Ureter (tissue), 1 donor: ENCODE measurements around the gene CLDN8. TPM values are rescaled to one million over a fixed set of nuclear protein-coding genes. Genes with fewer than 3 reads are reported as not detected.

Source experiments
- DNase-seq: peaks from one replicate; pipeline ENCODE4 v3.0.0-alpha.2; 2020; ENCODE audit warnings: low spot score
- total RNA-seq: library from RNA; stranded (reverse); gene quantifications from one replicate; pipeline ENCODE4 v1.2.4, GENCODE V29; 2023
- donor health status: DM: yes; HTN: yes; CAD: no.

The CLDN8 gene
- total RNA-seq, 1 donor from 2014 or later: 1.8 TPM

- DNase-seq: no peak
Measured at GRCh38 chr21:30206551-30207251, 9.2 kb downstream of the CLDN8 start.

- no peak for DNase-seq
Measured at GRCh38 chr21:30200000-30200399, 15.9 kb downstream of the CLDN8 start.

GRCh38 chr21:30194701-30195299 lies 21.1 kb downstream of the CLDN8 start:
- no peak for DNase-seq

GRCh38 chr21:30193201-30193600 lies 22.7 kb downstream of the CLDN8 start:
- no peak for DNase-seq

GRCh38 chr21:30190554-30190953 lies 25.3 kb downstream of the CLDN8 start:
- no peak for DNase-seq

- no peak for DNase-seq
Measured at GRCh38 chr21:30189773-30190172, 26.1 kb downstream of the CLDN8 start.

GRCh38 chr21:30186242-30186641 lies 29.7 kb downstream of the CLDN8 start:
- DNase-seq: no peak

- no peak for DNase-seq
Measured at GRCh38 chr21:30168086-30168485, 47.8 kb downstream of the CLDN8 start.

GRCh38 chr21:30166705-30167104 lies 49.2 kb downstream of the CLDN8 start, which contains the start of gene CLDN17:
Gene CLDN17 (minus strand): TSS chr21:30166805. CDS start chr21:30166617, 188 bp downstream.
- no peak for DNase-seq

- no peak for DNase-seq
Measured at GRCh38 chr21:30166171-30166570, 49.7 kb downstream of the CLDN8 start.

- DNase-seq: no peak
Measured at GRCh38 chr21:30164796-30165195, 51.1 kb downstream of the CLDN8 start.

Other genes starting within 250 kb of the CLDN8 start
- not detected for gene CLDN17, start 49.3 kb downstream of the CLDN8 start, total RNA-seq
- gene KRTAP24-1, start 66.9 kb upstream of the CLDN8 start, total RNA-seq: not detected
- gene KRTAP25-1, start 73.4 kb upstream of the CLDN8 start, total RNA-seq: not detected
- gene KRTAP26-1, start 104.2 kb upstream of the CLDN8 start, total RNA-seq: not detected
- gene KRTAP27-1, start 121.6 kb upstream of the CLDN8 start, total RNA-seq: not detected
- not detected for gene KRTAP23-1, start 132.5 kb upstream of the CLDN8 start, total RNA-seq
- not detected for gene KRTAP13-2, start 156.2 kb upstream of the CLDN8 start, total RNA-seq
- not detected for gene KRTAP13-1, start 179.9 kb upstream of the CLDN8 start, total RNA-seq
- not detected for gene KRTAP13-3, start 209.8 kb upstream of the CLDN8 start, total RNA-seq
- gene KRTAP13-4, start 214.1 kb upstream of the CLDN8 start, total RNA-seq: not detected
- gene KRTAP15-1, start 224.2 kb upstream of the CLDN8 start, total RNA-seq: not detected